Measurements from ENCODE around the gene TMEM119.

DNA sequence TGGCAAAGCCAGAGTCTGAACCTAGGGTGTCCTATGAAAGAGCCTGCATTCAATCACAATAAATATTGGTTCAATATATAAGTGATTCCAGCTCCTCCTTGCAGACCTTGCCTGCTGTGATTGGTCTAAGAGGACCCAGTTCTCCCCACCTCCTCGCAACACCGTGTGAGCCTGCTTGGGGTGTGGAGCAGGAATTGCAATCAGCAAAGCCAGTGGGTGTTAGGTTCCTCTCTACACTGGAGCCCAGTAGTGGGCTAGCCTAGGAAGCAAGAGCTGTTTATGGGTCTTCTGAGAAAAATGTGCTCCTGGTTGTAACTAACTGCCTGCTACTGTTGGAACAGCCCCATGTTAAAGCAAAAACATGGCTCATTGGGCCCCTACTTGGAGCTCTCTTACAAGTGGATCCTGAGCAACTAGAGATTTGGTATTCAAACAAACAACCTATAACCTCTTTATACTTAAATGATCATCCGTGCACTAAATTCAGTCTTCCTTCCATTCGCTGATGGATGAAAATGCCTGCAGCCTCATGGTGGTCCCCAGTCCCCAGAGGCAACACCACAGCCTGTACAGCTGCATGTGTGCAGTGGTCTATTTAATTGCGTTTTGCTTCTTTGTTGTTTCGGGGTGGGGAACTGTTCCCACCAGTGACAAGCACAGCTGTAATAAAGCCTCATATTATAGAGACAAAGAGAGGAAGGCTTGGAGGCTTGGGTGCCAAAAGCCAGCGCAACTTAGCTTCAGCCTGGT lies 39.5 kb upstream of the TMEM119 start:
- TF ChIP-seq EWSR1 (IDR thresholded peaks at IDR 0.05; ENCODE audit: borderline replicate concordance, low read depth, partially characterized antibody) = no peak
- no peak for TF ChIP-seq MTF1 (CRISPR knock-in tag; IDR thresholded peaks at IDR 0.05; ENCODE audit: borderline replicate concordance)
- TF ChIP-seq, protein P1, sequence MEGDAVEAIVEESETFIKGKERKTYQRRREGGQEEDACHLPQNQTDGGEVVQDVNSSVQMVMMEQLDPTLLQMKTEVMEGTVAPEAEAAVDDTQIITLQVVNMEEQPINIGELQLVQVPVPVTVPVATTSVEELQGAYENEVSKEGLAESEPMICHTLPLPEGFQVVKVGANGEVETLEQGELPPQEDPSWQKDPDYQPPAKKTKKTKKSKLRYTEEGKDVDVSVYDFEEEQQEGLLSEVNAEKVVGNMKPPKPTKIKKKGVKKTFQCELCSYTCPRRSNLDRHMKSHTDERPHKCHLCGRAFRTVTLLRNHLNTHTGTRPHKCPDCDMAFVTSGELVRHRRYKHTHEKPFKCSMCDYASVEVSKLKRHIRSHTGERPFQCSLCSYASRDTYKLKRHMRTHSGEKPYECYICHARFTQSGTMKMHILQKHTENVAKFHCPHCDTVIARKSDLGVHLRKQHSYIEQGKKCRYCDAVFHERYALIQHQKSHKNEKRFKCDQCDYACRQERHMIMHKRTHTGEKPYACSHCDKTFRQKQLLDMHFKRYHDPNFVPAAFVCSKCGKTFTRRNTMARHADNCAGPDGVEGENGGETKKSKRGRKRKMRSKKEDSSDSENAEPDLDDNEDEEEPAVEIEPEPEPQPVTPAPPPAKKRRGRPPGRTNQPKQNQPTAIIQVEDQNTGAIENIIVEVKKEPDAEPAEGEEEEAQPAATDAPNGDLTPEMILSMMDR (IDR thresholded peaks at IDR 0.05 in 2 of 3, conservative IDR thresholded peaks at IDR 0.05 in 1 of 3; ENCODE audit: insufficient read depth in 2 of 3, low read depth in 1 of 3, low read length in 3 of 3) = no peak
- TF ChIP-seq RAD21 (CRISPR knock-in tag; conservative IDR thresholded peaks at IDR 0.05 in 1 of 2, IDR thresholded peaks at IDR 0.05 in 1 of 2) = no peak
- TF ChIP-seq, protein P2, sequence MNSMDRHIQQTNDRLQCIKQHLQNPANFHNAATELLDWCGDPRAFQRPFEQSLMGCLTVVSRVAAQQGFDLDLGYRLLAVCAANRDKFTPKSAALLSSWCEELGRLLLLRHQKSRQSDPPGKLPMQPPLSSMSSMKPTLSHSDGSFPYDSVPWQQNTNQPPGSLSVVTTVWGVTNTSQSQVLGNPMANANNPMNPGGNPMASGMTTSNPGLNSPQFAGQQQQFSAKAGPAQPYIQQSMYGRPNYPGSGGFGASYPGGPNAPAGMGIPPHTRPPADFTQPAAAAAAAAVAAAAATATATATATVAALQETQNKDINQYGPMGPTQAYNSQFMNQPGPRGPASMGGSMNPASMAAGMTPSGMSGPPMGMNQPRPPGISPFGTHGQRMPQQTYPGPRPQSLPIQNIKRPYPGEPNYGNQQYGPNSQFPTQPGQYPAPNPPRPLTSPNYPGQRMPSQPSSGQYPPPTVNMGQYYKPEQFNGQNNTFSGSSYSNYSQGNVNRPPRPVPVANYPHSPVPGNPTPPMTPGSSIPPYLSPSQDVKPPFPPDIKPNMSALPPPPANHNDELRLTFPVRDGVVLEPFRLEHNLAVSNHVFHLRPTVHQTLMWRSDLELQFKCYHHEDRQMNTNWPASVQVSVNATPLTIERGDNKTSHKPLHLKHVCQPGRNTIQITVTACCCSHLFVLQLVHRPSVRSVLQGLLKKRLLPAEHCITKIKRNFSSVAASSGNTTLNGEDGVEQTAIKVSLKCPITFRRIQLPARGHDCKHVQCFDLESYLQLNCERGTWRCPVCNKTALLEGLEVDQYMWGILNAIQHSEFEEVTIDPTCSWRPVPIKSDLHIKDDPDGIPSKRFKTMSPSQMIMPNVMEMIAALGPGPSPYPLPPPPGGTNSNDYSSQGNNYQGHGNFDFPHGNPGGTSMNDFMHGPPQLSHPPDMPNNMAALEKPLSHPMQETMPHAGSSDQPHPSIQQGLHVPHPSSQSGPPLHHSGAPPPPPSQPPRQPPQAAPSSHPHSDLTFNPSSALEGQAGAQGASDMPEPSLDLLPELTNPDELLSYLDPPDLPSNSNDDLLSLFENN (IDR thresholded peaks at IDR 0.05; ENCODE audit: low read depth in 2 of 2, low read length in 2 of 2) = no peak
- no peak for TF ChIP-seq WHSC1 (IDR thresholded peaks at IDR 0.05; ENCODE audit: low read length)
- TF ChIP-seq EZH2 (IDR thresholded peaks at IDR 0.05; ENCODE audit: borderline replicate concordance, low read depth, low read length) = no peak
- TF ChIP-seq, protein P3, sequence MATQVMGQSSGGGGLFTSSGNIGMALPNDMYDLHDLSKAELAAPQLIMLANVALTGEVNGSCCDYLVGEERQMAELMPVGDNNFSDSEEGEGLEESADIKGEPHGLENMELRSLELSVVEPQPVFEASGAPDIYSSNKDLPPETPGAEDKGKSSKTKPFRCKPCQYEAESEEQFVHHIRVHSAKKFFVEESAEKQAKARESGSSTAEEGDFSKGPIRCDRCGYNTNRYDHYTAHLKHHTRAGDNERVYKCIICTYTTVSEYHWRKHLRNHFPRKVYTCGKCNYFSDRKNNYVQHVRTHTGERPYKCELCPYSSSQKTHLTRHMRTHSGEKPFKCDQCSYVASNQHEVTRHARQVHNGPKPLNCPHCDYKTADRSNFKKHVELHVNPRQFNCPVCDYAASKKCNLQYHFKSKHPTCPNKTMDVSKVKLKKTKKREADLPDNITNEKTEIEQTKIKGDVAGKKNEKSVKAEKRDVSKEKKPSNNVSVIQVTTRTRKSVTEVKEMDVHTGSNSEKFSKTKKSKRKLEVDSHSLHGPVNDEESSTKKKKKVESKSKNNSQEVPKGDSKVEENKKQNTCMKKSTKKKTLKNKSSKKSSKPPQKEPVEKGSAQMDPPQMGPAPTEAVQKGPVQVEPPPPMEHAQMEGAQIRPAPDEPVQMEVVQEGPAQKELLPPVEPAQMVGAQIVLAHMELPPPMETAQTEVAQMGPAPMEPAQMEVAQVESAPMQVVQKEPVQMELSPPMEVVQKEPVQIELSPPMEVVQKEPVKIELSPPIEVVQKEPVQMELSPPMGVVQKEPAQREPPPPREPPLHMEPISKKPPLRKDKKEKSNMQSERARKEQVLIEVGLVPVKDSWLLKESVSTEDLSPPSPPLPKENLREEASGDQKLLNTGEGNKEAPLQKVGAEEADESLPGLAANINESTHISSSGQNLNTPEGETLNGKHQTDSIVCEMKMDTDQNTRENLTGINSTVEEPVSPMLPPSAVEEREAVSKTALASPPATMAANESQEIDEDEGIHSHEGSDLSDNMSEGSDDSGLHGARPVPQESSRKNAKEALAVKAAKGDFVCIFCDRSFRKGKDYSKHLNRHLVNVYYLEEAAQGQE (IDR thresholded peaks at IDR 0.05; ENCODE audit: borderline replicate concordance) = no peak
- TF ChIP-seq, protein P3 (CRISPR knock-in tag; IDR thresholded peaks at IDR 0.05; ENCODE audit: low read depth) = no peak
